Breast epithelium (tissue), 3 donors: ENCODE data around the gene SLC30A1.

Experiments
- CTCF ChIP-seq, 3 donors: fragments of 450-650 bp; IDR thresholded peaks; one replicate each; pipeline ENCODE4 v1.5.1; 2016 to 2017; ENCODE audit warnings: antibody characterized with exemption in 3 of 3, mild to moderate bottlenecking in 3 of 3, moderate library complexity in 3 of 3
- POLR2AphosphoS5 ChIP-seq, 3 donors: sonication (generic); formaldehyde crosslinking; IDR thresholded peaks; one replicate each; pipeline ENCODE4 v1.6.1; 2017; ENCODE audit warnings: antibody characterized with exemption in 3 of 3

- no peak for TF ChIP-seq POLR2AphosphoS5 (IDR thresholded peaks at IDR 0.05)
- TF ChIP-seq CTCF (IDR thresholded peaks at IDR 0.05): no peak
Observed at GRCh38 chr1:211546543-211546942, 32.4 kb downstream of the SLC30A1 start.
